Measurements from ENCODE around the gene TUBG2. TPM values are rescaled to one million over a fixed set of nuclear protein-coding genes. Genes with fewer than 3 reads are reported as not detected.
"Not testable (repeated sequence)": the region's sequence is repeated elsewhere in the genome, so short reads cannot be mapped to it uniquely, and the experiment has no call there.

Gene TUBG2
- 10 to 100 TPM in 1 of 2 donors, 1 to 10 TPM in 1; 8.1 to 11.2 TPM for total RNA-seq

- DNase-seq (peak; percentile 69 to 78), ATAC-seq (replicated peaks in 1 of 2) (peak; percentile 78 to 83)
- no peaks in the 10 kb centered on the region for H3K36me3 Mint-ChIP-seq (ENCODE audit: insufficient read depth in 2 of 2)
- H3K4me1 Mint-ChIP-seq (ENCODE audit: low read depth) = peaks cover 32% of the 10 kb centered on the region
- H3K27ac Mint-ChIP-seq = peak within 1 kb of the TSS; percentile 66
- peaks cover 0 to 5% of the 10 kb centered on the region in 2 donors for H3K9me3 Mint-ChIP-seq
- peaks cover 21% of the 10 kb centered on the region for H3K27me3 Mint-ChIP-seq (ENCODE audit: low read depth)
- peak within 1 kb of the TSS; percentile 94 to 95 for H3K4me3 Mint-ChIP-seq
These were observed at the start of gene TUBG2 for GRCh38 chr17:42659079-42659931. Gene TUBG2 (plus strand): TSS chr17:42659284. CDS start chr17:42659504, 220 bp downstream.

GRCh38 chr17:42609814-42610801, 49.0 kb upstream of the TUBG2 start:
- H3K4me3 Mint-ChIP-seq = peak overlapping the region; percentile 98 to 100
- ATAC-seq (replicated peaks in 1 of 2) = peak; percentile 0 to 10
- H3K27ac Mint-ChIP-seq = peak overlapping the region; percentile 69
- peak in 1 of 2 donors; percentile 27 for DNase-seq
- peaks cover 5 to 17% of the 10 kb centered on the region in 2 donors for H3K36me3 Mint-ChIP-seq (ENCODE audit: insufficient read depth in 2 of 2)
- not testable (repeated sequence) for H3K9me3 Mint-ChIP-seq; H3K27me3 Mint-ChIP-seq (ENCODE audit: low read depth)
- H3K4me1 Mint-ChIP-seq (ENCODE audit: low read depth) = peaks cover 36% of the 10 kb centered on the region

- H3K9me3 Mint-ChIP-seq = no peaks in the 10 kb centered on the region
- no peak for DNase-seq
- no peak overlapping the region for H3K27ac Mint-ChIP-seq
- no peak overlapping the region for H3K4me3 Mint-ChIP-seq
- H3K36me3 Mint-ChIP-seq (ENCODE audit: insufficient read depth in 2 of 2) = peaks cover 5 to 22% of the 10 kb centered on the region in 2 donors
- no peak for ATAC-seq (replicated peaks in 1 of 2)
- peaks cover 17% of the 10 kb centered on the region for H3K4me1 Mint-ChIP-seq (ENCODE audit: low read depth)
- no peaks in the 10 kb centered on the region for H3K27me3 Mint-ChIP-seq (ENCODE audit: low read depth)
These were observed 47.1 kb upstream of the TUBG2 start for GRCh38 chr17:42612013-42612412.

- H3K27ac Mint-ChIP-seq = no peak overlapping the region
- peaks cover 2 to 20% of the 10 kb centered on the region in 2 donors for H3K36me3 Mint-ChIP-seq (ENCODE audit: insufficient read depth in 2 of 2)
- H3K9me3 Mint-ChIP-seq = no peaks in the 10 kb centered on the region
- H3K4me3 Mint-ChIP-seq = no peak overlapping the region
- ATAC-seq (replicated peaks in 1 of 2) (no peak), DNase-seq (no peak)
- H3K4me1 Mint-ChIP-seq (ENCODE audit: low read depth) = peaks cover 16% of the 10 kb centered on the region
- H3K27me3 Mint-ChIP-seq (ENCODE audit: low read depth) = no peaks in the 10 kb centered on the region
These were observed 45.3 kb upstream of the TUBG2 start for GRCh38 chr17:42613699-42614295.

GRCh38 chr17:42617956-42618431, 41.1 kb upstream of the TUBG2 start:
- no peak overlapping the region for H3K4me3 Mint-ChIP-seq
- peaks cover 0 to 16% of the 10 kb centered on the region in 2 donors for H3K36me3 Mint-ChIP-seq (ENCODE audit: insufficient read depth in 2 of 2)
- DNase-seq (no peak), ATAC-seq (replicated peaks in 1 of 2) (no peak)
- H3K4me1 Mint-ChIP-seq (ENCODE audit: low read depth) = peaks cover 16% of the 10 kb centered on the region
- H3K27me3 Mint-ChIP-seq (ENCODE audit: low read depth) = no peaks in the 10 kb centered on the region
- no peak overlapping the region for H3K27ac Mint-ChIP-seq
- no peaks in the 10 kb centered on the region for H3K9me3 Mint-ChIP-seq

GRCh38 chr17:42618442-42619150, 40.5 kb upstream of the TUBG2 start:
- Mint-ChIP-seq H3K36me3 (ENCODE audit: insufficient read depth in 2 of 2) (peaks cover 0 to 14% of the 10 kb centered on the region in 2 donors), H3K27me3 (ENCODE audit: low read depth) (no peaks in the 10 kb centered on the region), H3K4me1 (ENCODE audit: low read depth) (peaks cover 16% of the 10 kb centered on the region), H3K9me3 (no peaks in the 10 kb centered on the region), H3K4me3 (no peak overlapping the region), H3K27ac (no peak overlapping the region)
- ATAC-seq (replicated peaks in 1 of 2) = no peak
- DNase-seq = no peak

GRCh38 chr17:42621987-42622386, 37.1 kb upstream of the TUBG2 start:
- H3K27me3 Mint-ChIP-seq (ENCODE audit: low read depth); DNase-seq; H3K36me3 Mint-ChIP-seq (ENCODE audit: insufficient read depth in 2 of 2); H3K4me3 Mint-ChIP-seq; H3K27ac Mint-ChIP-seq; H3K9me3 Mint-ChIP-seq; ATAC-seq (replicated peaks in 1 of 2): not testable (repeated sequence)
- H3K4me1 Mint-ChIP-seq (ENCODE audit: low read depth) = peaks cover 16% of the 10 kb centered on the region

- Mint-ChIP-seq H3K27ac (no peak overlapping the region), H3K27me3 (ENCODE audit: low read depth) (no peaks in the 10 kb centered on the region), H3K4me1 (ENCODE audit: low read depth) (peaks cover 9% of the 10 kb centered on the region), H3K36me3 (ENCODE audit: insufficient read depth in 2 of 2) (no peaks in the 10 kb centered on the region), H3K4me3 (no peak overlapping the region), H3K9me3 (no peaks in the 10 kb centered on the region)
- ATAC-seq (replicated peaks in 1 of 2) (no peak), DNase-seq (no peak)
These were observed 35.8 kb upstream of the TUBG2 start for GRCh38 chr17:42623271-42623670.

GRCh38 chr17:42623732-42624596, 35.1 kb upstream of the TUBG2 start:
- Mint-ChIP-seq H3K4me1 (ENCODE audit: low read depth) (peaks cover 2% of the 10 kb centered on the region), H3K27me3 (ENCODE audit: low read depth) (no peaks in the 10 kb centered on the region), H3K4me3 (no peak overlapping the region), H3K9me3 (no peaks in the 10 kb centered on the region), H3K36me3 (ENCODE audit: insufficient read depth in 2 of 2) (no peaks in the 10 kb centered on the region), H3K27ac (no peak overlapping the region)
- no peak for DNase-seq
- ATAC-seq (replicated peaks in 1 of 2) = no peak

- ATAC-seq (replicated peaks in 1 of 2) = not testable (repeated sequence)
These were observed 31.9 kb upstream of the TUBG2 start for GRCh38 chr17:42627032-42627764.

GRCh38 chr17:42629411-42630009, 29.6 kb upstream of the TUBG2 start:
- Mint-ChIP-seq H3K9me3 (no peaks in the 10 kb centered on the region), H3K27ac (no peak overlapping the region), H3K4me3 (no peak overlapping the region), H3K36me3 (ENCODE audit: insufficient read depth in 2 of 2) (no peaks in the 10 kb centered on the region), H3K4me1 (ENCODE audit: low read depth) (no peaks in the 10 kb centered on the region), H3K27me3 (ENCODE audit: low read depth) (no peaks in the 10 kb centered on the region)
- ATAC-seq (replicated peaks in 1 of 2) (no peak), DNase-seq (no peak)

More at GRCh38 chr17:42627032-42627764, 31.9 kb upstream of the TUBG2 start:
- H3K4me1 Mint-ChIP-seq (ENCODE audit: low read depth); H3K9me3 Mint-ChIP-seq; H3K4me3 Mint-ChIP-seq; H3K27ac Mint-ChIP-seq; H3K36me3 Mint-ChIP-seq (ENCODE audit: insufficient read depth in 2 of 2); DNase-seq; H3K27me3 Mint-ChIP-seq (ENCODE audit: low read depth): not testable (repeated sequence)
